Activated naive CD8-positive, alpha-beta T cell (primary cell): ENCODE measurements around the gene SV2B.

ENCODE experiments used
- H3K27ac Mint-ChIP-seq: one replicate; pipeline ENCODE4 v1.8.0; 2021; ENCODE audit warnings: mixed read lengths
- H3K27me3 Mint-ChIP-seq: one replicate; pipeline ENCODE4 v1.8.0; 2021; ENCODE audit warnings: mixed read lengths
- H3K36me3 Mint-ChIP-seq: one replicate; pipeline ENCODE4 v1.8.0; 2021; ENCODE audit warnings: mixed read lengths
- H3K4me1 Mint-ChIP-seq: one replicate; pipeline ENCODE4 v1.8.0; 2021; ENCODE audit warnings: low read depth, mixed read lengths
- H3K4me3 Mint-ChIP-seq: one replicate; pipeline ENCODE4 v1.8.0; 2021; ENCODE audit warnings: mild to moderate bottlenecking, mixed read lengths
- H3K9me3 Mint-ChIP-seq: one replicate; pipeline ENCODE4 v1.8.0; 2021; ENCODE audit warnings: low read depth, mixed read lengths

Gene SV2B

GRCh38 chr15:91142106-91142744, 42.2 kb downstream of the SV2B start:
- Mint-ChIP-seq H3K27ac (no peak overlapping the region), H3K36me3 (no peaks in the 10 kb centered on the region), H3K27me3 (peaks cover 21% of the 10 kb centered on the region), H3K4me1 (no peaks in the 10 kb centered on the region), H3K9me3 (peaks cover 4% of the 10 kb centered on the region), H3K4me3 (no peak overlapping the region)

- H3K9me3 Mint-ChIP-seq, result peaks cover 2% of the 10 kb centered on the region
- no peak overlapping the region for H3K4me3 Mint-ChIP-seq
- no peaks in the 10 kb centered on the region for H3K36me3 Mint-ChIP-seq
- peaks cover 21% of the 10 kb centered on the region for H3K27me3 Mint-ChIP-seq
- no peak overlapping the region for H3K27ac Mint-ChIP-seq
- no peaks in the 10 kb centered on the region for H3K4me1 Mint-ChIP-seq
These were observed 42.9 kb downstream of the SV2B start for GRCh38 chr15:91142946-91143345.

- H3K4me3 Mint-ChIP-seq, result no peak overlapping the region
- no peak overlapping the region for H3K27ac Mint-ChIP-seq
- no peaks in the 10 kb centered on the region for H3K9me3 Mint-ChIP-seq
- no peaks in the 10 kb centered on the region for H3K36me3 Mint-ChIP-seq
- peaks cover 37% of the 10 kb centered on the region for H3K27me3 Mint-ChIP-seq
- H3K4me1 Mint-ChIP-seq, result no peaks in the 10 kb centered on the region
These were observed 46.7 kb downstream of the SV2B start for GRCh38 chr15:91146728-91147127.

- Mint-ChIP-seq H3K4me3 (no peak overlapping the region), H3K27me3 (peaks cover 38% of the 10 kb centered on the region), H3K27ac (no peak overlapping the region), H3K4me1 (no peaks in the 10 kb centered on the region), H3K9me3 (no peaks in the 10 kb centered on the region), H3K36me3 (no peaks in the 10 kb centered on the region)
These were observed 48.2 kb downstream of the SV2B start for GRCh38 chr15:91148243-91148642.

GRCh38 chr15:91150502-91151160, 50.6 kb downstream of the SV2B start:
- Mint-ChIP-seq H3K27me3 (peaks cover 48% of the 10 kb centered on the region), H3K9me3 (no peaks in the 10 kb centered on the region), H3K4me3 (no peak overlapping the region)

GRCh38 chr15:91151781-91152563, 51.9 kb downstream of the SV2B start:
- Mint-ChIP-seq H3K9me3 (no peaks in the 10 kb centered on the region), H3K4me3 (no peak overlapping the region), H3K27me3 (peaks cover 44% of the 10 kb centered on the region), H3K4me1 (no peaks in the 10 kb centered on the region), H3K36me3 (no peaks in the 10 kb centered on the region), H3K27ac (no peak overlapping the region)

More at GRCh38 chr15:91150502-91151160, 50.6 kb downstream of the SV2B start:
- H3K36me3 Mint-ChIP-seq, result no peaks in the 10 kb centered on the region
- no peak overlapping the region for H3K27ac Mint-ChIP-seq
- H3K4me1 Mint-ChIP-seq, result no peaks in the 10 kb centered on the region

- Mint-ChIP-seq H3K36me3 (no peaks in the 10 kb centered on the region), H3K27ac (no peak overlapping the region), H3K4me3 (no peak overlapping the region), H3K4me1 (no peaks in the 10 kb centered on the region), H3K27me3 (peaks cover 38% of the 10 kb centered on the region), H3K9me3 (no peaks in the 10 kb centered on the region)
These were observed 53.0 kb downstream of the SV2B start for GRCh38 chr15:91152896-91153581.

GRCh38 chr15:91153954-91154353, 53.9 kb downstream of the SV2B start:
- Mint-ChIP-seq H3K9me3 (no peaks in the 10 kb centered on the region), H3K27me3 (peaks cover 42% of the 10 kb centered on the region), H3K27ac (no peak overlapping the region), H3K4me1 (no peaks in the 10 kb centered on the region), H3K4me3 (no peak overlapping the region), H3K36me3 (no peaks in the 10 kb centered on the region)

GRCh38 chr15:91156175-91156726, 56.2 kb downstream of the SV2B start:
- Mint-ChIP-seq H3K27ac (no peak overlapping the region), H3K4me1 (no peaks in the 10 kb centered on the region), H3K27me3 (peaks cover 31% of the 10 kb centered on the region), H3K4me3 (no peak overlapping the region), H3K9me3 (no peaks in the 10 kb centered on the region), H3K36me3 (no peaks in the 10 kb centered on the region)

- no peaks in the 10 kb centered on the region for H3K36me3 Mint-ChIP-seq
- no peak overlapping the region for H3K4me3 Mint-ChIP-seq
- peaks cover 27% of the 10 kb centered on the region for H3K27me3 Mint-ChIP-seq
These were observed 58.6 kb downstream of the SV2B start for GRCh38 chr15:91158415-91159394.

GRCh38 chr15:91165850-91166249, 65.8 kb downstream of the SV2B start:
- H3K27ac Mint-ChIP-seq, result no peak overlapping the region
- peaks cover 17% of the 10 kb centered on the region for H3K9me3 Mint-ChIP-seq
- H3K4me1 Mint-ChIP-seq, result no peaks in the 10 kb centered on the region
- H3K27me3 Mint-ChIP-seq, result peaks cover 12% of the 10 kb centered on the region
- no peaks in the 10 kb centered on the region for H3K36me3 Mint-ChIP-seq
- no peak overlapping the region for H3K4me3 Mint-ChIP-seq

More at GRCh38 chr15:91158415-91159394, 58.6 kb downstream of the SV2B start:
- Mint-ChIP-seq H3K9me3 (no peaks in the 10 kb centered on the region), H3K4me1 (no peaks in the 10 kb centered on the region), H3K27ac (no peak overlapping the region)

- Mint-ChIP-seq H3K27ac (no peak overlapping the region), H3K27me3 (peaks cover 20% of the 10 kb centered on the region), H3K4me1 (no peaks in the 10 kb centered on the region), H3K9me3 (peaks cover 17% of the 10 kb centered on the region), H3K36me3 (no peaks in the 10 kb centered on the region), H3K4me3 (no peak overlapping the region)
These were observed 68.4 kb downstream of the SV2B start for GRCh38 chr15:91168457-91168856.

GRCh38 chr15:91171334-91171733, 71.3 kb downstream of the SV2B start:
- Mint-ChIP-seq H3K36me3 (no peaks in the 10 kb centered on the region), H3K9me3 (peaks cover 9% of the 10 kb centered on the region), H3K27ac (no peak overlapping the region), H3K4me3 (no peak overlapping the region), H3K27me3 (peaks cover 16% of the 10 kb centered on the region), H3K4me1 (no peaks in the 10 kb centered on the region)

GRCh38 chr15:91182101-91182500, 82.0 kb downstream of the SV2B start:
- no peaks in the 10 kb centered on the region for H3K9me3 Mint-ChIP-seq
- no peak overlapping the region for H3K27ac Mint-ChIP-seq
- peaks cover 24% of the 10 kb centered on the region for H3K27me3 Mint-ChIP-seq
- no peaks in the 10 kb centered on the region for H3K4me1 Mint-ChIP-seq
- no peak overlapping the region for H3K4me3 Mint-ChIP-seq
- H3K36me3 Mint-ChIP-seq, result no peaks in the 10 kb centered on the region
